Inflammatory macrophage treated with lipopolysaccharide for 4 hours (primary cell): Measurements from ENCODE around the gene SEMA3B.
A peak's percentile ranks its signal among the peaks of the same experiment; 100 is the strongest.
"Not testable (repeated sequence)": the region's sequence is repeated elsewhere in the genome, so short reads cannot be mapped to it uniquely, and the experiment has no call there.

Experiments
- DNase-seq: peaks from one replicate; pipeline ENCODE4 v3.0.0-alpha.2; 2020

The SEMA3B gene

GRCh38 chr3:50274371-50275104 is 5.6 kb downstream of the SEMA3B start:
- peak; percentile 45 for DNase-seq

DNA sequence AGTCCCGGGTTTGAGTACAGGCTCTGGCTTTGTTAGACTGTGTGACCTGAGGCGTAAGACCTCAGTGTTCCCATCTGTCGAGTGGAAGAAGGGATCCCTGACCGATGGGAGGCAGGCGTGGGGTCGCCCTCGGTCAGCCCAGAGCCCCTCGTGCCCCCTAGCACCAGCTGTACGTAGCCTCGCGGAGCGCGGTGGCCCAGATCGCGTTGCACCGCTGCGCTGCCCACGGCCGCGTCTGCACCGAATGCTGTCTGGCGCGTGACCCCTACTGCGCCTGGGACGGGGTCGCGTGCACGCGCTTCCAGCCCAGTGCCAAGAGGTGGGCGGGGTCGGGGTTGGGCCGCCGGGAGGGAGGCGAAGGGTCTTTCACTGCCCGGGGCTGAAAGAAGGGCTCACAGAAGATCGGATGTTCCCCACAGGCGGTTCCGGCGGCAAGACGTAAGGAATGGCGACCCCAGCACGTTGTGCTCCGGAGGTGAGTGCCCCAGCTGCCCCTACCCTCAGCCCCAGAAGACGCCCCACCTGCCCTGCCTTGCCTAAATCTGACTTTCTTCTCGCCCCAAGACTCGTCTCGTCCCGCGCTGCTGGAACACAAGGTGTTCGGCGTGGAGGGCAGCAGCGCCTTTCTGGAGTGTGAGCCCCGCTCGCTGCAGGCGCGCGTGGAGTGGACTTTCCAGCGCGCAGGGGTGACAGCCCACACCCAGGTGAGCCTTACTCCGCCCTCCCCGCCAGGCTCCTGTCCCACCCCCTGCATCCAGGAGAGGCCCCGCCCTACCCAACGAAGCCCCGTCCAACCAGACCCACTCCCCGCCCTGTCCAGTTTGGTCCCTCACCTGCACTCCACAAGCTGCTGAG is 6.4 kb downstream of the SEMA3B start:
- DNase-seq: no peak

- peak; percentile 16 for DNase-seq
Measured at GRCh38 chr3:50275996-50276761, 7.2 kb downstream of the SEMA3B start.

- no peak for DNase-seq
Measured at GRCh38 chr3:50276762-50277101, 7.8 kb downstream of the SEMA3B start.

DNA sequence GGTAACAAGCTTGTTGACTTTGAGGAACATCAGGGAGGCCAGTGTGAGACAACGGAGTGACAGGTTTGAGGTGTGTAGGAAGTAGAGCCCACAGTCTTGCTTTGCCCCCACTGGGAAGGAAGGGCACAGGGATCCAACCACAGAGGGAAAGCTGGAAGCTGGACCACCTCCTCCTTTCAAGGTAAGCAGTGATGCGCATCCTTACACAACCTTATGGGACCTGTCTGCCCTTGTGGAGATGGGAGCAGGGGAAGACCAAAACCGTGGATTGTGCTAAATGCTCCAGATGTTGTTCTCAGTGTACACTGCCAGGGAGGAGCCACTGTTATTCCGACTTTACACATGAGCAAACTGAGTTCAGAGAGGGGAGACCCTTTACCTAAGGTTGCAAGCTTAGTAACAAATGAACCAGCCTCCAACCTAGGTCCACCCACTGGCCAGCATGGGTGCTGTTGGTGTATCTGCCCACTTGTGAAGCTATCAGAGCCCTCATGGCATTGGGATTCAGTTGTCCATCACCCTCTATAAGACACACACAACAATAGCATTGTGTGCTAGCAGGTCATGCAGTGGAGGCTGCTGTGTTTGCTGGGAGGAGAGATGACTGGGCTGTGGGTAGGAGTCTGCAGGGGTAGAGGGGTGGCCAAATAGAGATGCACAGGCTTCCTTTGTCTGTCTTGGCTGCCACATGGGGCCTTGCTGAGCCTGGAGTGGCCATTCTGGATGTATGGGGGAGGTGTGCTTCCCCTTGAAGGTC is 9.4 kb downstream of the SEMA3B start:
- no peak for DNase-seq

DNA sequence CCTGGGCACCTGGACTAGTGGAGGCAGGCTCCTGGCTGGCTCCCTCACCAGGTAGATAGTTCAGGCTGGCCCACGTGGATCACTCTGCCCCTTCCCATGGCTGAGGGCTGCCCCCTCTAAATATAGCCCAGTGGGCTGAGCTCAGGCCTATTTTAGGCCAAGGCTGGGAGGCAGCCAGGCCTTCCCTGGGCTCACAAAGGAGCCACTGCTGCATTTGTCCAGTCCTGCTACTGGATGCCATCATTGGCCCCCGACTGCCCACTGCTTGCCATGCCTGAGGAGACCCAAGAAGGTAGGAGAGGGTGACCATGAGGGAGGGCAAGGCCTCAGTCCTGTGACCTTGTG is 9.9 kb downstream of the SEMA3B start, which contains the start of gene LSMEM2:
Gene LSMEM2 (plus strand): TSS at position 208 of the 345 bp plus-strand sequence. CDS start 27 bp downstream, at position 235.
- no peak for DNase-seq

DNA sequence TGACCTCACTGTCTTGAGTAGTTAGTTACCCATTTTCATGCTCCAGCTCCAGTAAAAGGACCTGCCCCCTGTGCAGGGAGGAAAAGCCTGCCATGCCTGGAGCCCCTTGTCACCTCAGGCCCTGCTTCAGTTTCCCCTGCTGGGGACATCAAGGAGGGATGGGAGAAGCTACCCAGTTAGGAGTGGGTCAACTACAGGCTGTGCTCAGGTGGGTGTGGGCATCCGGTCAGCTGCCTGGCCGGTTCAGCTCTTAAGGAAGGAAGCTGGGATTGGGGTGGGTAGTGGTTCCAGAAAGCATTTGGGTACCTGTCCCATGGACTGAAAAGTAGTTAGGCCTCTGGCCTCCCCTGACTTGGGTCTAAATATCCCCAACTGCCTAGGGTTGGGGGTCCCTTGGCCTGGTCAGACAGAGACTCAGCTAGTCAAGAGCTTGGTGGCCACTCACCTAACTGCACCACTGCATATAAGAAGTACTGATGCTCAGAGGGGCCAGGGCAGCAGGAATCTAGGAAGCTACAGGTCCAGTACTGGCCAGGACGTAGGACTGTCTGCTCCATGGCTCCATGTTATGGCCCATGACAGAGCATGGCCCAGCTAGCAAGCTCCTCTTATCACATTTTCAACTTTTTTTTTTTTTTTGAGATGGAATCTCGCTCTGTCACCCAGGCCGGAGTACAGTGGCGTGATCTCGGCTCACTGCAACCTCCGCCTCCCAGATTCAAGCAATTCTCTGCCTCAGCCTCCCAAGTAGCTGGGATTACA is 10.5 kb downstream of the SEMA3B start:
- no peak for DNase-seq

DNA sequence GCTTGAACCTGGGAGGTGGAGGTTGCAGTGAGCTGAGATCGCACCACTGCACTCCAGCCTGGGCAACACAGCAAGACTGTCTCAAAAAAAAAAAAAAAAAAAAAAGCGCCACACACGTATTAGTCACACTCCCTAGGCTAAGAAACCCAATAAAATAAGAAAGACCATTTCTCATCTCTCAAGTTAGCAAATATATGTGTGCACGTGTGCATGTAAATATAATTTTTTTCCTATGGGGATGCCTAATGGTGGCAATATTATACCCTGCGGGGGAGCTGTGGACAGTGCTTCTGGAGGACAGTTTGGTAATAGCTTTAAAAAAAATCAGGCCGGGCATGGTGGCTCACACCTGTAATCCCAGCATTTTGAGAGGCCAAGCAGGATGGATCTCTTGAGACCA is 15.2 kb downstream of the SEMA3B start:
- DNase-seq: not testable (repeated sequence)

DNA sequence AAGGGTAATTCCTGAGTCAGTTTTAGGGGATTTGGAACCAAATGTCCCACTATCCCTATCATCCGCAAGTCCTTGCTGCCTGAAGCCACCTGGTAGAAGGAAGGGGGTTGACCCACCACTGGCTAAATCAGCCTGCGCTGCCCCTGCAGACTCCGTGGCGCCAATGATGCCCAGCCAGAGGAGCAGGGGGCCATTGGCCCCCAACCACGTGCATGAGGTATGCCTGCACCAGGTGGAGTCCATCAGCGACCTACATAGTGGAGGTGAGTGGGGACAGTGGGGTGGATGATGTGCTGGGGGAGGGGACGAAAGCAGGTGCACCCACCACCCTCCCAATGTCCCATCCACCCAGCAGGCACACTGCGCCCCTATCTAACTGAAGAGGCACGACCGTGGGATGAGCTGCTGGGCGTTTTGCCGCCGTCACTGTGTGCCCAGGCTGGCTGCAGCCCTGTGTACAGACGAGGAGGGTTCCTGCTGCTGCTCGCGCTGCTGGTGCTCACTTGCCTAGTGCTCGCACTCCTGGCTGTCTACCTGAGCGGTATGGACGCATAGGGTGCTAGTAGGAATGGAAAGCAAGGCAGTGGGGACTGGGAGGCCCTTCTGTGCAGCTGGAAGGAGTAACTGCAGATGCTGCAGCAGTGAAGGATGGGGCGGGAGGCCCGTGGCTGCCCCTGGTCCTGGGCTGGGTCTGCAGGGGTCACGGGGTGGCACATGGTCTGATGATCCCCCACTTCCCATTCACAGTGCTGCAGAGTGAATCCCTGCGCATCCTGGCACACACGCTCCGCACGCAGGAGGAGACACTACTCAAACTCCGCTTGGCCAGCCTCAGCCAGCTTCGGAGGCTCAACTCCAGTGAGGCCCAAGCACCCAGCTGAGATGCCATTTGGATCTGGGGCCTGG is 17.6 kb downstream of the SEMA3B start:
- DNase-seq: no peak

DNA sequence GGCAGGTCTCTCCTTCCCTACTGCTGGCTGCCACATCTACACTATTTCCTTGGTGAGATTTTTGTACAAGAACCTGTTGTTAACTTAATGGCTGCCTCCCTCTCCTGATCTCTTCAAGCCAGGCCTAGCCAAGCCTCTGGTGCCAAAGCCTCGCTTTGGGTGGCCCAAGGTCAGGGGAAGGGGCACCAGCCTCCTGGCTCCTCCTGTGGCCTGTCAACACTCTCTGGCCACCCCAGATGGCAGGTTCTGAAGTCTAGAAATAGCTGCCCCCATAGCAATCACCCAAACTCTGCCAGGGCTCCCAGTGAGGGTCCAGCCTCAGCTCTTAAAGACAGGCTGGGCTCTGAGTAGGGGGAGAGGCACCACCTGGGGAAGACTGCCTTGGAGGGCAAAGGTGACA is 18.3 kb downstream of the SEMA3B start:
- DNase-seq: no peak

DNA sequence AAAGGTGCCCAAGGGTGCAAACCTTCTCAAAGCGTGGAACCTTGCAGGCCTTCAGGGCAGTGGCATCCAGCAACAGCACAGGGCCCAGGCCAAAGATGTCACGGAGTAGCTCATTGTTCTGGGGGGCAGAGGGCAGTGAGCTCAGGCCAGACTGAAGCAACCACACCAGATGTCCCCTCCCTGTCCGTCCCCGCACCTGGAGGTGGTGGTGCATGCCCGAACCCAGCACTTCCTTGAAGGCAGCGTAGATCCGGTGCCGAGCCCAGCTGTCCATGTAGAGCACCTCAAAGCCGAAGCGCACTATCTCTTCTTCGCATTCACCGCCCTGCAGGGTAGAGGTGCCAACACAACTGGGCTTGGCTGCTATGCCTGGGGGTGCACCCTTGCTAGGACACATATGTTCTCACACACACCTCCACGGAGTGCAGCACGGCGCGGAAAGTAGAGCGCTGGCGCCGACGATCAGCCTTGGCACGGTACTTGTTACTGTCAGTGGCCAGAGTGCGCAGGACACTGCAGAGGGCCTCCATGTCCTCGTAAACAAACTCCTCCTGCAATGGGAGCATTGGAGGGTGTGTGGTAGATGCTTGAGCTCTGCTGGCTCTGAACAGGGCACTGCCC is 19.6 kb downstream of the SEMA3B start:
- no peak for DNase-seq

DNA sequence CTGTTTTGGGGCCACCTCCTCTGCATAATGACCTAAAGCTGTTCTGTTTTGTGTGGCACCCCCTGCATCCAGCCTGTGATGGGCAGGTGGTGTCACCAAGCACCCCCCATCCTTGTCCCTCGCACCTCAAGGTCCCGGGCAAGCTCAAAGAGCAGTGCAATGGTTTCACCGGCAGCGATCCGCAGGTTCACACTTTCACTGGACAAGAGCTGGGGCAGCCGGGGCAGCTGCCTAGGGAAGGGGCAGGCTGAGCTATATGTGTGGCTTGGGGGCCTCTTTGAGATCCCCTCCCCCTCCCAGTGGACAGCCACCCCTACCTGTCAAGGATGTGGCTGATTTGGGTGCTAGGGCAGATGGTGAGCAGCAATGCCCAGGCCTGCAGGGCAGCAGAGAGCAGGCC is 20.2 kb downstream of the SEMA3B start:
- DNase-seq: no peak

- DNase-seq: no peak
Measured at GRCh38 chr3:50290161-50290641, 21.3 kb downstream of the SEMA3B start.

- DNase-seq: peak; percentile 98
Measured at GRCh38 chr3:50292159-50293078, 23.5 kb downstream of the SEMA3B start, which contains the start of gene IFRD2. TSS of gene IFRD2 (minus strand) at chr3:50292429. CDS start at chr3:50292274, 155 bp downstream.

- no peak for DNase-seq
Measured at GRCh38 chr3:50293079-50293801, 24.3 kb downstream of the SEMA3B start.

DNA sequence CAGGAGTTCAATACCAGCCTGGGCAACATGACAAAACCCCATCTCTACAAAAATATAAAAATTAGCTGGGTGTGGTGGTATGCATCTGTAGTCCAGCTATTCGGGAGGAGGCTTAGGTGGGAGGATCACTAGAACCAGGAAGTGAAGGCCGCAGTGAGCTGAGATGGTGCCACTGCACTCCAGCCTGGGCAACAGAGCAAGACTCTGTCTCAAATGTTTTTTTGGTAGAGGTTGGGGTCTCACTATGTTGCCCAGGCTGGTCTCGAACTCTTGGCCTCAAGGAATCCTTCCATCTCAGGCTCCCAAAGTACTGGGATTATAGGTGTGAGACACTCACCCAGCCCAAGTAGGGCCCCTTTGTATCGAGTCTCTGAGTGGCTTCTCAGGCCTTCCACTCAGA is 25.1 kb downstream of the SEMA3B start:
- DNase-seq: no peak

DNA sequence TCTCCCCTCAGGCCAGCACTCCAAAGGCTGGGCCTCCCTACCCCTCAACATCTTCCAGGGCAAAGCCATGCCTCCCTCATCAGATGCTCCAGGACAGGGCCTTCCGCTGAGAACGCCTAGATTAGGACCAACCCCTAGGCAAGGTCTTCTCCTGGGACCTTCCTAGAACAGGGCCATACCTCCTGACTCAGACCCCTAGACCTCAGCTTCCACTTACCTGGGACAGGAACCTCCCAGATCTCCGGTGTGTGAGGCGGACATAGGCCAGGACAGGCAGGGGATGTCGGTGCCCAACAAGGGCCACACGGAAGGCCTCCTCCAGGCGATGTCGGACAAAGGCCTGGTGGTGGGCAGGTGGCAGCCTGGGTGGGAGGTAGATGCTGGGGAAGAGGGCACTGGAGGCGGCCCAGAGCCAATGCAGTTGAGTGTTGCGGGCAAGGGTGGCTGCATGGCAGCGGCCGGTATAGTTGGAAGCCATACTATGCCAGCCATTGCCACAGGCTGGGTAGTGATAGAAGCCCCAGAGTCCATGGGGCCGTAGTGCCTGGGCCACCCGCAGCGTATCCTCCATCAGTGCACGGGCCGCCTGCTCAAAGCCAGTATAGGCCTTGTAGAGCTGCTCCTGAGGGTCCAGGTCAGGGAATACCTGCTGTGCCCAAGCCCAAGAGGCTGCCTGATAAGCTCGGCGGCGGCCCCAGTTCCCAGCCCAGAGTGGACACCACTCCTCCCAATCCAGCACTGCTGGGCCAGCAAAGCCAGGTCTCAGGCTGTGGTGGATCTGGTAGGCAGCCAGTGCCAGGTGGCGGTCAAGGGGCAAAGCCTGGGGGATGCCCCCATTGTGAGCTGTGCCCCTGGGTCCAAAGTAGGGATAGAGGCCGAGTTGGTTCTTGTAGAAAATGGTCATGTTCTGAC is 25.8 kb downstream of the SEMA3B start:
- DNase-seq: no peak
